GM18909 (cell line): ENCODE measurements around the gene RIPPLY1.

Experiments used
- ATAC-seq: cut with Tn5 transposase; IDR thresholded peaks from one replicate; pipeline ENCODE4 v1.9.1; 2021; ENCODE audit warnings: mild to moderate bottlenecking; ENCODE audit not compliant: unreplicated experiment, poor library complexity

RIPPLY1 gene, protein sequence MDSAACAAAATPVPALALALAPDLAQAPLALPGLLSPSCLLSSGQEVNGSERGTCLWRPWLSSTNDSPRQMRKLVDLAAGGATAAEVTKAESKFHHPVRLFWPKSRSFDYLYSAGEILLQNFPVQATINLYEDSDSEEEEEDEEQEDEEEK

DNA sequence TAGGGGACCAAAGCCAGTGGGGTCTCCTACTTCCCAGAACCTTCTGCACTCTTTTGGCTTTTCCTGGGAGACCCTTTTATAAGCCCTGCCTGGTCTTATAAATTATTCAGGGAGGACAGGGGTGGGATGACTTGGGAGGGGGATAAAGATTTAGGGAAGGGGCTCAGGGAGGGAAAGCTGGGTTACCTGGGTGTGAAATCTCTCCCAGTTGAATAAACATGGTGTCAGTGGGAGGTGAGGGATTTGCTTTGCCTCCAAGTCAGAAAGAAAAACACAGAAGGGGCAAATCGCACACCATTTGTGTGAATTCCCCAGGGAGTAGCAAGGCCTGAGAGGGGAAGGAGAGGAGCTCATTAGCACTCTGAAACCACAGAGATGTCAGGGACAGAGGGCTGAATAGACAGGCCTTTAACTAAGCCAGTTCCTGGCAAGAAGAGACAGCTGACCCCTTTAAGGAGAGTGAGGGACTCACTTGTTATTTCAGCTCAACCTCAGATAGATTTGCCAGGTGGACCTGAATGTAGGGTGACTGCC is at the start of gene RIPPLY1:
Gene RIPPLY1, minus strand, starts transcription at position 51 of the 534 bp plus-strand sequence. CDS start 54 bp downstream, outside the sequence.
- no peak for ATAC-seq

DNA sequence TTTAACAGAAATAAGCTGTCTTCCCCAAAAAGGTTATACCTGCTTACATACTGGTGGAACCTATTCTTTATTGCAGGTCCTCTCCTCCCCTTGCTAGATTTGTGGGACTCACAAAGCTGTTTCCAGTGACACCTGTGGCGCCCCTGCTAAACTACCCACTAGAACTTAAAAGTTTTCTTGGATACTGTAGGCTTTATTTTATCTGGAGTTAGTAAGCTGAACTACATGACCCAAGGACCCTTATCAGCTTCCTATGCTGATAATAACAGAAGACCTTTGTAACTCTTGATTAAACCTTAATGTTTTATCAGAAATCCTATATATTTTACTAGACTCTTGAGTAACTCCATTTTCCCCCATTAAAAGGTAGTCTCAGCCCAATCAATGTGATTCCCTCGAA is 49.4 kb upstream of the RIPPLY1 start:
- no peak for ATAC-seq

DNA sequence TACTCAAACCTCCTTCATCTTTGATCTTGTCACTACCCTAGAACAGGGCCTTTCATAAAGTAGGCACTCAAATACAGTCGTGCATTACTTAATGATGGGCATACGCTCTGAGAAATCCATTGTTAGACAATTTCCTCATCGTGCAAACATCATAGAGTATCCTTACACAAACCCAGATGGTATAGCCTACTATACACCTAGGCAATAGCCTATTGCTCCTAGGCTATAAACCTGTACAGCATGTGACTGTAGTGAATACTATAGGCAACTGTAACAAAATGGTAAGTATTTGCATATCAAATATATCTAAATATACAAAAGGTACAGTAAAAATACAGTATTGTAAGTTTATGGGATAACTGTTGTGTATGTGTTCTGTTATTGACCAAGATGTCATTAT is 48.9 kb upstream of the RIPPLY1 start:
- no peak for ATAC-seq

DNA sequence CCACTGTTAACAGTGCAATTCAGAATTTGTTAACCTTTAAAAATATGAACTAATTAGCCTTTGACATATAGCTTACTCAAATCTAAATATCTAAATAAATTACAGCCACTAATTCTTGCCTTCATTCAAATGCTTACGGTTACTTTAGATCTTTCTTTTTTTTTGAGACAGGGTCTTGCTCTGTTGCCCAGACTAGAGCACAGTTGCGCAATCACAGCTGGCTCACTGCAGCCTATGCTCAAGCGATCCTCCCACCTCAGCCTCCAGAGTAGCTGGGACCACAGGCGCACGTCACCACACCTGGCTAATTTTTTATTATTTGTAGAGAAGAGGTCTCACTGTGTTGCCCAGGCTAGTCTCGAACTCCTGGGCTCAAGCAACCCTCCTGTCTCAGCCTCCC is 48.1 kb upstream of the RIPPLY1 start:
- no peak for ATAC-seq

DNA sequence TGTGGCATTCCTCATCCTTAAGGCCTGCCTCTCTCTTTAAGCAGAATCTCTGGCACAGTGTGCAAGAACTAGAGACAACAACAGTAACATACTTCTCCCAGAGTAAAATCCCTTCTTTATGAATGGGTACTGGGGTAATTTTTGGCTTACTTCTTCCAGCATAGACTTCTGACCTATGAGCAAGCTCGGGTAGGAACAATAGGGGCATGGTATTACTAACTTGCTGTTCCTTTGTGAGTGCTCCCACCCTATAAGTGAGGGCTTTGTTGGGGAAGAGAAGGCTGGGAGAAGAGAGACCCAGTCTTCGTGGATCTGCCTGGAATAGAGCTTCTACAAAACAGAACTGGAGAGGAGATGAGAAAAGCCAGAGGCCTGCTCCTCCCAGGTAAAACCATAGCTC is 47.2 kb upstream of the RIPPLY1 start:
- no peak for ATAC-seq

DNA sequence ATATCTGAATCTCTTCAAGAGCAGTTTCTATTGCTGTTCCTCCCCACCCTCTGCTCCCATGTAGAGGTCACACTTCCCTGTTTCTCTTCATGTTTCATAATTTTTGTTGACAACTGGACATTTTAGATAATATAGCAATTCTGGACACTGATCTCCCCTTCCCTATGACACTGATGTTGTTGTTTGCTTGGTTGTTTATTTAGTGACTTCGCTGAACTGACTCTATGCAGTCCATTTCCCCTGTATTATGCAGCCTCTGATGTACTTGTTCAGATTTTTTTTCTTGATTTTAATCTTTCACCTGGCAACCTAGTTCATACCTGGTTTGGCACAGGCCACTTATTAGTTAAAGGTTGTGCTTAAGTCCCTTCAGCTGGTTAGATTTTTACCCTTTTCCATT is 46.2 kb upstream of the RIPPLY1 start:
- ATAC-seq, result no peak

DNA sequence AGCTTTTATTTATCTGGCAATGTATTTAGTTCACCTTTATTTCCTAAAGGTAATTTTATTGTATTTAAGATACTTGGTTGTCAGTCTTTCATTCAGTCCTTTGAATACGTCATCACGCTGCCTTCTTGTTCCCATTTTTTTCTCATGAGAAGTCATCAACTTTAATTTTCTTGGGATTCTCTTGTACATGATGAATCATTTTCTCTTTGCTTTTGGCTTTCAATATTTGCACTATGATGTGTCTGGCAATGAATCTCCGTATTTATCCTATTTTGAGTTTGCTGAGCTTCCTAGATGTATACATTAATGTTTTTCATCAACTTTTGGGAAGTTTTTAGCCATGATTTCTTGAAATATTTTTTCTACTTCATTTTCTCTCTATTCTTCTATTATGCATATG is 45.5 kb upstream of the RIPPLY1 start:
- ATAC-seq, result no peak

DNA sequence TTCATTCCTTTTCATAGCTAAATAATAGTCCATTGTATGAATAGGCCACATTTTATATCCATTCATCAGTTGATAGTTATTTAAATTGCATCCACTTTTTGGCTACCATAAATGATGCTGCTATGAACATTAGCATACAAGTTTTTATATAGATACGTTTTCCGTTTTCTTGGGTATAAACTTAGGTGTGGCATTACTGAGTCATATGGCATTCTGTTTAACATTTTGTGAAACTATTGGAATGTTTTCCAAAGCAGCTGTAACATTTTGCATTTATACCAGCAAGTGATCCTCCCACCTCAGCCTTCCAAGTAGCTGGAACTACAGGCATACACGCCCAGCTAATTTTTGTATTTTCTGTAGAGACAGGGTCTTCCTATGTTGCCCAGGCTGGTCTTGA is 43.3 kb upstream of the RIPPLY1 start:
- no peak for ATAC-seq

DNA sequence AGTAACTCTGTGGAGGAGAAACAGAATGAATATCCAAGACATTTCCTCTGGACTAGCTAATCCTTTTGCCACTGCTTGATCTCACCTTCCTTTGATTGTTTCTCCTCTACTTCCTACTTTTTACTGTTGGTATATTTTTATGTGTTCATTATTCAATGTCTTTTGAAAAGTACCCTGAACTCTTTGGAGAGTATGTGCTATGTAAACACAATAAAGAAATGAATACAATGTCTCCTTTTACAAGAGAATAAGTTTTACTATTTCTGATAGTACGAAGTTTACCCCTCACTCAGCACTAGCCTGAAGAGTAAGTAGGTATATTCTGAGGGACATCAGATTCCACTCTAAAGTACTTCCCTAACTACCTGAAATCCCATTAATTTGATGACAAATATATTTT is 36.9 kb upstream of the RIPPLY1 start:
- no peak for ATAC-seq

DNA sequence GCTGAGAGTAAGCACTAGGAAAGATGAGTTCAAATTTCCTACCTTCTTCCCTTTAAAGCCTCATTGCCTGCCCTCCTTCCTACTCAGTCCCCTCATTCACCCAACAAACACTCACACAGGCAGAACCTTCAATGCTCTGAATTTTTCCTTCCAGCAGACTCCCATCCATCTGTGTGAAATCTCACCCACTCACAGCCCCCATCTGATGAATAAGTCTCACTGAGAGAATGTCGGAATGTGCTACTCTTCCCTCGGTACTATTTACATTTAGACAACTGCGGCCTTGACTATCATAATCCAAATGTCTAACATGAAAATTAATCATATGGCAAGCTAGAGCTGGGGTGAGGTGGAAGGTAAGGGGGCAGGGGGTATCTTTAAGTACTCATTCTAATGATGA is 36.4 kb upstream of the RIPPLY1 start:
- ATAC-seq, result no peak

DNA sequence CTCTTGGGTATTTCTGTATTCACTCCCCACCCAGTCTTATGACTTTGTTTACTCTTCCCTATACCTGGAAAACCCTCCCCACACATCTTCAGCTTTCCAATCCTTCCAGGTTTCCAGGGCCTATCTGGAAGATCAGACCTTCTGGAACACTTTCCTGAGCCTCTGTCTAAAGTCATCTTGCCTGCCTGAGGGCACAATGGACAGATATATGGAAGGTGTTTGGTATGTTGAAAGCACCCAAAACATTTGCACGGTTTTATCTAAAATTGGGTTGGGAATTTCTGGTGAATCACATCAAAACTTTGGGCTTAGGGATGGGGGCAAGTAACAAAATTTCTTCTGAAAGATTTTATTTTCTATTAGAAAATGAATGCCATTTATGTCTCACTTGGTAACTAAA is 33.1 kb upstream of the RIPPLY1 start:
- ATAC-seq, result no peak

DNA sequence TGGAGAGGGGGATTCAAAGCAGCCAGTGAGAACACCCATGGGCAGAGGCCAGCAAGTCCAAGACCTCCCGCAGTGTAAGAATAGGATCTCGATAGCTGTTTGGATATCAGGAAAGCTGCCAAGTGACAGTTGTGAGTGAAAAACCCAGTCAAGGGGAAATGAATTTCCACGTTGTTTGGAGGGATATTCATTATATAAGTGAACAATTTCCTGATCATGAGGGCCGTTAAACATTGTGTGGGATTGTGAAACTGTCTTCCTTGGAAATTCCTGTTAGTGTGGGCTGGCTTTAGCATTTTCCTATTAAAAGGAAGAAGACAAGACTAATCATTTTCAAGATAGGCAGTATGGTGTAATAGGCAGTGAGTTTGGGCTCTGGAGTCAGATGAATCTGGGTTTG is 32.0 kb upstream of the RIPPLY1 start:
- no peak for ATAC-seq

DNA sequence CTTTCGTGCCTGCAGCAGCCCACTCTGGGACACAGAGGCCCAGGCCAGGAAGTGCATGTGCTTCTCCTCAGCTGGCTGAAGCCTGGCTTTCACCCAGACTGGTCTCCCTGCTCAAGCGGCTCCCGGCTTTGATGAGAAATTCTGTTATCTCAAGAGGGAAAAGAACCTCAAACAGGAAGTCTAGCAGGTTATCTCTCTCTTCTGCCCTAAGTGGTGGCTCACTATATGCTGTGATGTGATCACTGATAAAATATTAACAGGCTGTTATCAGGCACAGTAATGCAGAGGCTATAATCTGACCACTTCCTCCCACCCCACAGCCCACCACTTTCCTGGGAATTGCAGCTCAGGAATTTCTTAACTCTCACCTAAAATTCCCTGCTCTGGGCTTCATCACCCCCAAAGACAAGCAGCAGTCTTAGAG is 30.4 kb upstream of the RIPPLY1 start:
- ATAC-seq, result peak; percentile 46

DNA sequence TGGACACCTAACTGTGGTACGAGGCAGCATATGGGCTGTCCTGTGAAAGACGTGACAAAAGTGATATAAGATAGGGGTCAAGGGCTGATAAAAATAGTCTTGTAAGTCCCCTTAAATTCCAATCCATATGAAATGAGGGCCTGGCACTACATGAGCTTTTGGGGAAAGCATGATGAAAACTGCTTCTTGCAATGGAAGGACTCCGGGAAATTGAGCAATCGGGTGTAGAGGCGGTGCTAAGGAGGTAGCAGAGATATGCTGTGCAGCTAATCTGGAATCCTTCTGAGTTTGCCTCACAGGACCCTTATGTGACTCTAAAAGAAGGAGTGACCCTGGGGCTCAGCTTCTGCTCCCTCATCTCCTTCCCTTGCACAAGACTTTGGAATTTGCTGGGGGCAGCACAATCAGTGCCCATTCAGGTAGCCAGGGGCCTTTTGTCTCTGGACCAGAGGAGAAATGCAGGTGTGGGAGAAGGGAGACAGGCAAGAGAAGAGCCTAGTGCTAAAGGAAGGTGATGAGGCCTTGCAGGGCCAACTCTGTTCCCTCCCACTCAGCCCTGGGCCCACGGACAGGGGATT is 29.9 kb upstream of the RIPPLY1 start:
- peak; percentile 29 for ATAC-seq

DNA sequence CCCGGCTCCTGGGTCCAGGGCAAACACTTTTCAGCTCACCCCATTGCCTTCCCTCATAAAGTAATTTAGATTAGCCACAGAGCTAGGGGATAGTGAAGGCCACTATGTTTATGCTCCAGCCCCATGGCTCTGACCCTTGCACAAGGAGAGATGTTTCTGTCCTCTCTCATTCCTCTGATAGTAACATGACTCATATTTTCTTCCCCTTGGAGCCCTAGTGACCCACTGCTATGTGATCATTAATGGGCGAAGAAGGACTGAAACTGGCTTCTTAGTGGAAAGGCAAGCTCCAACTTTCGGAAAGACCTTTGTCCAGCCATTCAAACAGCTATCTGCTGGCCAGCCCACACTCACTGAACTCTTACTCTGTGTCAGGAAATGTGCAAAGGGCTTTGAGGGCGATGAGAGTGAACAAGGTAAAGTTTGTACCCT is 29.4 kb upstream of the RIPPLY1 start:
- ATAC-seq, result no peak

DNA sequence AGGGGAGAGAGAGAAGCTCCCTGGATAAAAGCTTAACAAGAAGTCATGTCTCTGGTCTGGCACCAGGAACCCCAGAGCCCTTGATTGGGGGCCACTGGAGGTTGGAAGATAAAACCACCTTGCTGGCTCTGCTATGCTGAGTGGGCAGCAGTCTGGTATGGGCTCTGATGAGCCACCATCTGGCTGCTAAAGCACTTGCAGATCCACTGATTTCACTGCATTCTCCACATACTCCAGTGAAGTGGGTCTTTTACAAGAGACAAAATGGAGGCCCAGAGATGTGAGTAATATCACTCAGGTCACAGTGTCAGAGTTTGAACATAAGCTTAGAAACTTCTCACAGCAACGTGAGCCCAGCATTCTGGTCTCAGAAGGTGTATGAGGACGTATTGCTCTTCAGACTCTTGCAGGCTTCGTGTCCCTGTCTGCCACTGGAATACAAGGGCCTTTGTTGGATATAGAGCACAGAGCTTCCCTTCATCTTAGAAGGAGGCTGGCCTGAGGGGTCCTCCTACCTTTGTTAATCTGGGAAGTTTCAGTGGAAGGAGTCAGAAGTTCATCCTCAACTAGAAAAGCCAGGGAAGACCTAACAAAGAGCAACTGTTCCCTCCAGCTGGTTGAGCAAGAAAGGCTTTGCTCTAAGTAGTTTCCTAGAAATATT is 28.8 kb upstream of the RIPPLY1 start:
- ATAC-seq, result no peak

DNA sequence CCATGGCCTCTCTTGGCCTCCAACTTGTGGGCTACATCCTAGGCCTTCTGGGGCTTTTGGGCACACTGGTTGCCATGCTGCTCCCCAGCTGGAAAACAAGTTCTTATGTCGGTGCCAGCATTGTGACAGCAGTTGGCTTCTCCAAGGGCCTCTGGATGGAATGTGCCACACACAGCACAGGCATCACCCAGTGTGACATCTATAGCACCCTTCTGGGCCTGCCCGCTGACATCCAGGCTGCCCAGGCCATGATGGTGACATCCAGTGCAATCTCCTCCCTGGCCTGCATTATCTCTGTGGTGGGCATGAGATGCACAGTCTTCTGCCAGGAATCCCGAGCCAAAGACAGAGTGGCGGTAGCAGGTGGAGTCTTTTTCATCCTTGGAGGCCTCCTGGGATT is 25.1 kb upstream of the RIPPLY1 start:
- ATAC-seq, result no peak

DNA sequence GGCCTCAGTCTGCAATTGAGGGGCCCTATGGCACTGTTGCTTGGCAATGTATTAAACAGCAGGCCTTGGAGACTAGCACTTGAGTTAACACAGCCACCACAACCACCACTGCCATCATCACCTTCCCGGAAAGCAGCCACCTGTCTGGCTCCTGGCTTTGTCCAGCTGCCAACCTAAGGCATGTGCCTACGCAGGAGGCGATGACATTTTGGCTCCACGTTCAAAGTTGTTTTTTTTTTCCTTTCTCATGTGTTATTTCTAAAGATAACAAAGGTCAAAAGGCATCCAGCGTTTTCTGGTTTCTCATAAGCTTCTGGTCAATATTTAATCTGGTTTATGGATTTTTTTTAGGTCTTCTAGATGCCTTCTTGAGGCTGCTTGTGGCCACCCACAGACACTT is 24.6 kb upstream of the RIPPLY1 start:
- ATAC-seq, result no peak

DNA sequence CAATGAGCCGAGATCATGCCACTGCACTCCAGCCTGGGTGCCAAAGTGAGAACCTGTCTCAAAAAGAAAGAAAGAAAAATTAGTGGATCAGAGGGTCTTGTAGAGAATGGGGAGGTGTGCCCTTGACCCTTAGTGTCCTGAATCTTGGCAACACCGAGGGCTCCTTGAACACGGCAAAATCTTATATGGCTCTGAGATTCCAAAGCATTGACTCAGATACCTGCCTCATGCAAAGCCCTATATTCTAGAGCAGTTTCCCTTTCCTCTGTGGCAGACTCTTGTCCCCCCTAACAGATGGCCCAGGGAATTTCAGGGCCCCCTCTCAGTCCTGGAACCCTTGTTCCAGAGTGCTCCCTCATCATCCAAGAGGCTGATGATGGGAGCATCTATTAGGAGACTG is 23.9 kb upstream of the RIPPLY1 start:
- ATAC-seq, result no peak

DNA sequence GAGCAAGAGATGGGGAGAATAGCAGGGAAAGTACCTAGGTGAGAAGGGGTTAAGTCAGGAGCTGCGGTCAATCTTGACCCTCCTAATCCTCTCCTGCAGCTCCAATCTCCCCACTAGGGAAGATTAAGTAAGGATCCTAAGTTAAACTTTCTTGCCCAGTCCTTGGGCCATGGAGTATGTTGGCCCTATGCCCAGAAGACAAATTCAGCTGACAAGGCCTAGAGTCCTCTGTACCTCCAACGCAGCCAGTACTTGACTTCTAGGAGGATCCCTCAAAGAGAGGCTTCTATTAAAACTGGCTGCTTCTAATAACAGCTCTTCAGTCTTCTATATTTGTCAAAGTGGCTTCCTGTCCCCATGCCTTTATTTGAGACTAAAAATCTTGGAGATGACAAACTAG is 18.5 kb upstream of the RIPPLY1 start:
- no peak for ATAC-seq

DNA sequence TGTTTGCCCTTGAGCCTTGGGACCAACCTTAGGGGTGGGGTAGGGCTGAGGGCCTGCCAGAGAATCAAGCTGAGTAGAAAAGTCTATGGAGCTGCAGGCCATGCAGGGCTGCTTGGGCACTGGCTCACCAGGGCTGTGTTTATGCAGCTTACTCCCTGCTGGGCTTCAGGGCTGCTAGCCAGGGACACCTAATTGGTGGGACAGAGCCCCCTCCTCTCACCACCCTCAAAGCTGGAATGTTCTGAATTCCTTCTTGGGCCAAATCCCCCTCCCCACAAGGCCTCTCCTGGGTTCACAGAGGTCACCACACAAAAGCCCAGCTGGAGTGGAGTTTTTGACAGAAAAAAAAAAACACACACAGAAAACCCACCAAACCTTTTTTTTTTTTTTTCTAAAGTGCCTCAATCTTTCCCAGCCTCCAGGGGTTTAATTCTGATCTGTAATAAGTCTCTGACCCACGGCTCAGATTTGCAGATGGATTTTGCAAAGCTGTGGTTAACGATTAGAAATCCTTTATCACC is 16.9 kb upstream of the RIPPLY1 start, which contains the start of gene CLDN2:
Gene CLDN2, plus strand, starts transcription at position 471 of the 521 bp plus-strand sequence. CDS start 7,827 bp downstream, outside the sequence.
- ATAC-seq, result no peak
